HG02943 (cell line): ENCODE results near the gene KCNV2.
A peak's percentile ranks its signal among the peaks of the same experiment; 100 is the strongest.
"Not testable (repeated sequence)": the region's sequence is repeated elsewhere in the genome, so short reads cannot be mapped to it uniquely, and the experiment has no call there.

Experiments used
- ATAC-seq: cut with Tn5 transposase; IDR thresholded peaks from one replicate; pipeline ENCODE4 v1.9.1; 2021; ENCODE audit warnings: mild to moderate bottlenecking, low read depth, moderate library complexity; ENCODE audit not compliant: unreplicated experiment

KCNV2 gene

DNA sequence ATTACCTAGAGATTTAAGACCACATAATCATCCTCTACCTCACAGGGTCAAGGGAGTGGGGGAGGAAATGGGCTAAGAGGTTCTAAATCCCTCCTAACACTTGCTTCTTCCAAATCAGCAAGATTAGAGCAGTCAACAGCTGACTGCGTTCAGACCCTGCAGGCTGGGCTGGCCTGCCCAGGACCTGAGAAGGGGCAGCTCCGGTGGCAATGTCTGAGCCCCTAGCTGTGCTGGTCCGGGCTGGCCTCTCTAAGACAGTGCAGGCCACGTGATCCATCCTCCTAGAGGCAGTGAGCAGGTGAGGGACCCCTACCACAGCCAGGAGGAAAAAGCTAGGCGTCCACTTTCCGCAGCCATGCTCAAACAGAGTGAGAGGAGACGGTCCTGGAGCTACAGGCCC, at the start of gene KCNV2:
TSS of gene KCNV2 (plus strand) at position 126 of the 400 bp plus-strand sequence. CDS start at position 356, 230 bp downstream.
- ATAC-seq = no peak

- no peak for ATAC-seq
These were observed 44.1 kb upstream of the KCNV2 start for GRCh38 chr9:2673161-2673560.

GRCh38 chr9:2674141-2674824, 43.0 kb upstream of the KCNV2 start:
- no peak for ATAC-seq

- no peak for ATAC-seq
These were observed 41.5 kb upstream of the KCNV2 start for GRCh38 chr9:2675834-2676233.

DNA sequence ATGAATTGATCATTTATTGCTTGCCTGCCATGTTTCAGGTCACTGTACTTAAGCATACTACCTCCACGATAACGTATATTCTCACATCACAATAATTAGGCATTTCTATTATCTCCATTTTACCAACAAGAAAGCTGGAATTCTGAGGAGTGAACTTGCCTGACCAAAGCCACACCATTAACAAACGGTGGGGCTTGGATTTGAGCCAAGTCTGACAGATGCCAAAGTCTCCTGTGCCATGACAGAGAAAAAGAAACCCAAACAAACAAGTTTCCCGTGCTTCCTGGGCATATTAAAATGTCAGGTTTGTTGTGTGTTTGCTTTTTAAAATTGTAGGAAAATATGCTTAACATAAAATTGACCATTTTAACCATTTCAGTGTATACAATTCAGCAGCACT, 40.8 kb upstream of the KCNV2 start:
- no peak for ATAC-seq

DNA sequence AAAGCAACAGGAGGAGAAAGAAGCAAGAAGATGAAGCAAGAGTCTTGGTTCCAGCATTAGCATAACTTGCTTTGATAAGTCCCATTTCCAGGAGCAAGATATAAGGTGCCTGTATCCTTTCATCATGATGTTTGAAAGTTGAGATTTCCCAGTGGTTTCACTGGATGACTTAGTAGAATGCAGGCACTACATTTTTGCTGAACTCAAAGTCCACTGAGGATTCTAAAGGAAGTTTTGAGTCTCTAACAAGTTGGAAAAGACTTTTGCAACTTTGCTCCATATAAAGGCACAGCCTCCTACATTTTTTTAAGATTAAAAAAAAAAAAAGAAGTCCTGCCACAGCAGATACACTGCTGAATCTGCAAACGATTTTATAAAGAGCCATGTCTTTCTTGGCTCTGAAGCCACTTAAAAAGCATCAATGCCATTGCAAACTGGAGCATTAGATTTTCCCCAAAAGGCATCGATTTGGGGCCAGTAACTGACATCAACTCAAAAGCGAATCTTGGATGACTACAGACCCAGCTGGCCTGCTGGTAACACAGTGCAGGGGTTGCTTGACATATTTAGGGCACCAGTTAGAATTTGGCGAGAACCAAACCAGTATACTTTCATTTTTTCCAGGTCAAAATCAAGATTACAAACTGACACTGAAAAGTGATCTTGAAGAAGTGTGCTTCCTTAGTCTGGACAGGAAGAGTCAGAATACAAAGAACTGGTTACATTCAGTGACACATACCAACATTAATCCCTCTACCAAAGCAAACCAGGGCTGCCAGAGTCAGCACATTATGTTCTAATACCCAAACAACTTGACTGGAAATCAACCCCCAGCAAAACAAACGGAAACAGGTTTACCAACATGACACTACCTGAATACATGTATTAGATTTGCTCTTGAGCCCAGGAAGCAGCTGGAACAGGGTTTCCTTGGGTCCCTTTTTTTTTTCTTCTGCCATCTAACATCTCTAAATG, 39.1 kb upstream of the KCNV2 start:
- ATAC-seq = no peak

GRCh38 chr9:2679011-2679410, 38.3 kb upstream of the KCNV2 start:
- no peak for ATAC-seq

- ATAC-seq = no peak
These were observed 35.3 kb upstream of the KCNV2 start for GRCh38 chr9:2681981-2682380.

DNA sequence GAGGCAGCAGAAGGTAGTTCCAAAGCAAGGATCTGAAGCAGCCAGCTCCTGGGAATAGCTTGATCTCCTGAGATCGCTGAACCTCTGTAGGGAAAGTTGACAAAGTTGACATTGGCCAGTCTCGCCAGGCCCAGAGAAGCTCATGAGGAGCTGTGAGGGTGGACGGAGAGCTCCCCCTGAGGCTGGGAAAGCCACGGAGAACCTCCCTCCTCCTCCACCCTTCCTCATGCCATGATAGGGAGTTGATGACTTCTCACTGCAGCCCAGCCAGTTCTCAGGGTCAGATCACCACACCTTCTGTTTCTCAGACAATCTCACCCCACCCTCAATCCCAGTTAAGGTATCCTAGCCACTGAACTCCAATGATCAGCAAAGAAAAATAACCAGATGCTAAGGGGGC, 30.4 kb upstream of the KCNV2 start:
- ATAC-seq = no peak

DNA sequence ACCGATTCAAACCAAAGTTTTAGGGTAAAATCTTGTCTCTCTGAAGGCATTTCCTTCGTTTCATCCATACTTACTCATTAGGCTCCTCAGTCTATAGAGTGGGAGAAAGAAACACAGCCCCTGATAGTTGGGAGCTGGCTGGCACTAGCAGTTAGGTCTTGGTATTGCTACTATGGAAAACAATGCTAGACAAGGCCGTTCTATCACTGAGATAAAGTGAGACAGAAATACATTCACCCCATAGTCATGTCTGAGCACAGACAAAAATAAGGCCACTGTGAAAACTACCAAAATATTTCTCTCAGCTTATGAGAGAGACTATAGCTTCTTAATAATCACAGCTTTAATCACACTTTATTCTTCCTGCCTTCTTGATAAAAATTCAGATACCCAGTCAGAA, 28.7 kb upstream of the KCNV2 start:
- ATAC-seq = no peak

- ATAC-seq = no peak
These were observed 26.1 kb upstream of the KCNV2 start for GRCh38 chr9:2691212-2691611.

DNA sequence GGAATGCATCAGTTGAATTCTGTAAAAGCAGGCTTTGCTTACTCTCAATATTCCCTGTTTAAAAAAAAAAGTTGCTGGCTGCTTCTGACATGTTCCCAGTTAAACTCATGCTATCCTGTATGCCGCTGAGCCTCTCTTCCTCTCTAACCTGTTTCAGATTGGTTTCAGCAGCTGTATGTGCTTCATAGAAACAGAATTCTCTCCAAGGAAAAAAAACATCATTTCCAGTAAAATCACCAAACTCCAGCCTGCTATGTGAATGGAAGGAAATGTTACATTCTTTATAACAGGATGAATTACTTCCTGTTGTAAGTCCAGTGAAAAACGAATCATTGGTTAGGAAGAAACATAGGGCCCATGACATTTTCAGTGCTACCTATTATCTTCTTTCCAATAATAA, 25.7 kb upstream of the KCNV2 start:
- no peak for ATAC-seq

- ATAC-seq = no peak
These were observed 24.3 kb upstream of the KCNV2 start for GRCh38 chr9:2693056-2693455.

- peak; percentile 63 for ATAC-seq
These were observed 19.8 kb upstream of the KCNV2 start for GRCh38 chr9:2697492-2697891.

- no peak for ATAC-seq
These were observed 16.9 kb upstream of the KCNV2 start for GRCh38 chr9:2700398-2700797.

- ATAC-seq = no peak
These were observed 16.3 kb upstream of the KCNV2 start for GRCh38 chr9:2700909-2701550.

- ATAC-seq = no peak
These were observed 12.8 kb upstream of the KCNV2 start for GRCh38 chr9:2704504-2704903.

GRCh38 chr9:2707256-2707655, 10.1 kb upstream of the KCNV2 start:
- not testable (repeated sequence) for ATAC-seq

GRCh38 chr9:2709645-2710101, 7.6 kb upstream of the KCNV2 start:
- ATAC-seq = no peak

GRCh38 chr9:2711716-2712115, 5.6 kb upstream of the KCNV2 start:
- no peak for ATAC-seq
